C1 segment of cervical spinal cord (tissue), 14 donors: ENCODE measurements around the gene DCST2.

ENCODE experiments used
- DNase-seq, 14 donors: peaks; one replicate each; lab custom pipeline; 2025; lab: John Stamatoyannopoulos, UW

The DCST2 gene

DNA sequence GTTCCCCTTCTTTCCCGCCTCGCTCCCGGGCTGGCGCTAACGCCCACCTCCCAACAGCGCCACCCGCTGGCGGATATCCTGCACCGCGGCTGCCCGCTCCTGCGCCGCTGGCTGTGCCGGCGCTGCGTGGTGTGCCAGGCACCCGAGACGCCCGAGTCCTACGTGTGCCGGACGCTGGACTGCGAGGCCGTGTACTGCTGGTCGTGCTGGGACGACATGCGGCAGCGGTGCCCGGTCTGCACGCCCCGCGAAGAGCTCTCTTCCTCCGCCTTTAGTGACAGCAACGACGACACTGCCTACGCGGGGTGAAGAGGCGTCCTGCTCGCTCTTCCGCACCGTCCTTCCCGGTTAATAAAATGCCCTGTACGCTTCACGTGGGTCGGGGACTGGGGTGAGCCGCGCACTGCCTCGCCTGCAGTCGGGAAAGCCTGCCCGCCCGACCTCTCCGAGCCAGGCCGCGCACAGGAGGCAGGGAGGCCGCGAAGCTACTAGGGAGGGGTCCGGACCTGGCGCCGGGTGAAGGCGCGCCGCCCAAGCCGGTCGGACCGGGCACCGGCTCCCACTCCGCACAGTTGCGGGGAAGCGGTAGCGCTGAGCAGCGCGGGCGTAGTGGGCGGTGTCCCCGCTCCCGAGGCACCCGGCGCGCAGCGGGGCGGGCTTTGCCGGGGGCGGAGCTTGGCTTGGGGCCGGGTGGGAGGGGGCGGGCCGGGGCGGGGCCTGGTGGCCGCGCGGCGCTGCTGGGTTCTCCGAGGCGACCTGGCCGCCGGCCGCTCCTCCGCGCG, 17.2 kb upstream of the DCST2 start, which contains the start of gene ADAM15:
ADAM15 (plus strand) TSS at position 757 of the 782 bp plus-strand sequence. CDS start 71 bp downstream, outside the sequence.
- DNase-seq: peak; percentile 11 to 87 (median 68)

DNA sequence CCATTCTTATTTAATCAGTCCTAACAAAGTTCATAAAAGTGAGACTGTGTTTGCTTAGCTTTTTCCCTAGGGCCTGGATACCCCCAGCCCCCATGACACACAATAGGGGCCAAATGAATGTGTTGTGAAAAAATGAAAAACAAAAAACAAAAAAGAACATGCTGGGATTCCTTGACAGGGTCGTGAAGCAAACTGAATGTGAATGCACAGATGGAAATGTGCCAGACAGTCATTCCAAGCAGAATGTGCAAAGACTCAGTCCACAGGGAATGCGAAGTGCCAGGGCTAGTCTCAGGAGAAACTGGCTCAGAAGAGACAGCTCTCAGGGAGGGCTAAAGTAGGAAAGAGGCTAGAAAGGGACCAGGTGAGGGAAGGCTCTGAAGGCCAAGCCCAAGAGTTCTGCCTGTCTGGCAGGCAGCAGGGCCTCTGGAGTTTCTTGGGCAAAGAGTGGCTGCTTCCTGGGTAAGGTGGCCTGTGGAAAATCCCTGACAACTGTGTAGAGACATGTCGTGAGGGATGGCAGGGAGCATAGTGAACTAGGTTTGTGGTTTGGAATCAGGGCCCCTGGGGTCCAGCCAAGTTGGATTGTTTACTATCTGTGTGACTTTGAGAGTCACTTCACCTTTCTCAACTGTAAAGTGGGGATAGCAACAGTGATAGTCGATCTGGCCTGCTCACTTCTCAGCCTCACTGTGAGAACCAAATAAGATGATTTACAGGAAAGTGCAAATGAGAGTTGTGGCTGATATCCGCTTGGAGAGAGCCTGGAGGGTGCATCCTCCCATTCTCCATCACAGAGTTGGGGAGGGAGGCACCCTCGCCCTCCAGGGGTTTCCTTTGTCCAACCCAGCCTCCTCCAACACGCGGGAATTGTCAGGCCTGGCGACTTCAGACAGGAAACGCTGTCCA, 16.3 kb upstream of the DCST2 start:
- DNase-seq: peak in 1 of 14 donors; percentile 38

DNA sequence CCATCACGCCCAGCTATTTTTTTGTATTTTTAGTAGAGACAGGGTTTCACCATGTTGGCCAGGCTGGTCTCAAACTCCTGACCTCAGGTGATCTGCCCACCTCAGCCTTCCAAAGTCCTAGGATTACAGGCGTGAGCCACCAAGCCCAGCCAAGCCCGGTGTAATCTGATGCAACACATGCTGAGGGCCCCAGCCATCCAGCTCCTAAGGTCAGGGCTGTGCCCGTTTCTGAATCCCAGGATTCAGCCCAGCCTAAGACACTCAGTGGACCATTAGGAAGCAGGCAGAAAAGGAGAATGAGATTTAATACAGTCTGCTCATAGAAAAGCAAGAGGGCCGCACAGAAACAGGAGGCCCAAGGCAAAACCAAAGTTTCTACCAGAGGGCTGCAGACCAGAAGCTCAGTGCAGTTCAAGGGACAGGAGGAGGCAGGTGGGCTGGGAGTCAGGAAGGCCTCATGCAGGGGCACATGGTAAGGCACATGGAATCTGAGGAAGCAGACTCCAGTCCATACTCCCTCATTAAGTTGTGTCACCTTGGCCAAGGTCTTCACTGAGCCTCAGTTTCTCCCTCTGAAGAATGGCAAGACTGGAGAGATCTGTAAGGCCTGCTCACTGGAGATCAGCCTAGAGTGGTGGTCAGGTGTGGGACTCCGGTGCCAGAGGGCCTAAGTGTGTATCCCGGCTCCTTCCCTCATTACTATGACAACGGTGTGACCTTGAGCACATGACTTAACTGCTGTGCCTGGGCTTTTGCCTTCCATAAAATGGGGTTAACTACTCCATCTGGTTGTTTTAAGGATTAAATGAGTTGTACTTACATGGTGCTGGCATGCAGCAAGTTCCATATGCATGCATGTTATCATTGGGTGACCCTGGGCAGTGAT, 15.1 kb upstream of the DCST2 start:
- no peak for DNase-seq

DNA sequence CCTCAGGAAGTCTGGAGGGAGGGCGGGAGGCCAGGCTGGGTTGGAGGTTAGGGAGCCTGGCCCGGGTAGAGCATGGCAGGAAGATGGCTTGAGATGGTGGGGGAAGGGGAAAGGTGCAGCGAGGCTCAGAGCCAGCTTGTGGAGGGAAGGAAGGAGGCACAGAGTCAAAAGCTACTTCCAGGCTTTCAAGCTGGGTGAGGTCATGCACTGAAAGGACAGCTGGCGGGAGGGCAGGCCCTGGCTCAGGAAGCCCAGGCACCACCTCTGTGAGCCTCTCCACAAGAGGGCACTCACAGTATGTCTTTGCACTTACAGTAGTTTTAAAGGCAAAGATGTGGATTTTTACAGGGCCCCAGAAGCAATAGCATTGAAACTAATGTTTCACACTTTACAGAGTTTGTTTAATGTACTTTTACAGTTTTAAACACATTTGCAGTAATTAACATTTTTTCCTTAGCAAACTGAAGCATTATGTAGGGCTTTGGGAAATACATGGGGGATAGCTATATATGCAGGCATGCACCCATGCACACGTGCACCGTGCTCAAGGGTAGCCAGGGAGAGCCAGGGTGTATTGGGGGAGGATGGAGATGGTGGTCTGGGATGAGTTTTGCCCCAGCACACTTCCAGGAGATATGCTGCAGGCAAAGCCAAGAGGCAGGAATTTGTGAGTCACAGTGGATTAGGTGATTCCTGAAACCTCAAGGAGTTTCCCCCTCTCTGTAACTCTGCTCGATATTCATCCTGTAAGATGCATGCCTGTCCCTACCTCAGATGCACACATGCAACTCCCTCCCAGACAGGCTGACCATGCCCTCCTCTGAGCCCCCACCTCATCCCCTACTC, 11.5 kb upstream of the DCST2 start:
- peak in 10 of 14 donors; percentile 14 to 72 (median 43) for DNase-seq

DNA sequence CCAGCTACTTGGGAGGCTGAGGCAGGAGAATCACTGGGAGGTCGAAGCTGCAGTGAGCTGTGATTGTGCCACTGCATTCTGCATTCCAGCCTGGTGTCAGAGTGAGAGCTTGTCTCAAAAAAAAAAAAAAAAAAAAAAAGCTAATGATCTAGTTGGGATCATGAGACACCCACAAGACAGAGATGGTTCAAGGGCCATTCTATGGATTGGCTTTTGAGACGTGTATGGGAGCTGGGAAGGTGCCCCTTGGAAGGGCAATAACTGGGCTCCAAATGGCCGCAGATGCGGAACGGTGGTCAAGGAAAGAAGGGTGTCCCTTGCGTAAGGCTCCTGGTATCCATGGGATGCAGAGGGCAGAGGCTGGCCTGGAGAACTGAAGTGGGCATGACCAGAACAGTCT, 10.8 kb upstream of the DCST2 start:
- DNase-seq: no peak

DNA sequence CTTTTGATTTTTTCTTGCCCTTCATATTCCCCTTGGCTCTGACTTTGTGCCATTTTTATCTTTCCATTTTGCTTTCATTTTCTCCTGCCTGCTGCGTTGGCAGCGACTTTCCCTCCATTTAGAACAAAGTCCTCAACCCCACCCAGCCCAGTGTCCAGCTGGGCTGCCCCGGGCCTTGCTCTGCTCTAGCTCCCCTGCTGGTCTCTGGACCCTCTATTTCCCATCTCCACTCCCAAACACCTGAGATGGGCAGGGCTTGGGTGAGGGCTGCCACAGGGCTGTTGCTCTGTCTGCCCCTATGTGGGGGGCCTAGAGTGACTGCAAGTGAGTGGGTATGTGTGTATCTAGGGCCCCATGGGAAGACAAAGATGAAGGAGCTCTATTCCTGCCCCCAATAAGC, 10.2 kb upstream of the DCST2 start:
- no peak for DNase-seq

DNA sequence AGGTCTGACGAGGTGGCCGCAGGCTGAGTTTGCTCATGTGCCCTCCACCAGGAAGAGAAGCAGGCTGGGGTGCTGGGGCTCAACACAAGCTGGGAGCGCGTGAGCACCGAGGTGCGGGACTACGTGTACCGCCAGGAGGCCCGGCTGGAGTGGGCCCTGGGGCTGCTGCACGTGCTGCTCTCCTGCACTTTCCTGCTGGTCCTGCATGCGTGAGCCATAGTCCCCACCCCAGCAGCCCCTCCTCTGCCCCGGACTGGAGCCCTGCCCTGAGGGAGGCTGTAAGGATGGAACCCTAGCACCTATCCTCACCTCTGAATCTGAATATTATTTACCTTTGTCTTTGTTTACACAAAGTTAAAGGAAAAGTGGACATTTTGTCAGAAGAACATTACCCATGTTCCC, 9.7 kb upstream of the DCST2 start:
- no peak for DNase-seq

DNA sequence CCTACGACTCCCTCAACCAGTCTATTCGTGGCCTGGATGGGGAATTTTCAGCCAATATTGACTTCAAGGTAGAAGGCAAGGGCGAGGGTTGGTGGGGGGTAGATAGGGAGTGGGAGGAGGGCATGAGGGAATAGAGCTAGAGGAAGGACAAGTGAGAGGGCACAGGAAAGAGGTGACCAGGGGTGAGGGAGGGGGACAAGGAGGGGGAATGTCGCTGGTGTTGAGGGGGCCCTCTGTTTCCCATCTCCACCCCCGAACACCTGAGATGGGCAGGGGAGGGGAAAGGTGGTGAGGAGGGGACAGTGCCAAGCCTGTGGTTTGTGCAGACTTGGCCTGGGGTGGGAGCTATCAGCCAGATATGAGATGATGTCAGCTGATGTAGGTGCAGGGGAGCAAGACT, 9.2 kb upstream of the DCST2 start:
- no peak for DNase-seq

DNA sequence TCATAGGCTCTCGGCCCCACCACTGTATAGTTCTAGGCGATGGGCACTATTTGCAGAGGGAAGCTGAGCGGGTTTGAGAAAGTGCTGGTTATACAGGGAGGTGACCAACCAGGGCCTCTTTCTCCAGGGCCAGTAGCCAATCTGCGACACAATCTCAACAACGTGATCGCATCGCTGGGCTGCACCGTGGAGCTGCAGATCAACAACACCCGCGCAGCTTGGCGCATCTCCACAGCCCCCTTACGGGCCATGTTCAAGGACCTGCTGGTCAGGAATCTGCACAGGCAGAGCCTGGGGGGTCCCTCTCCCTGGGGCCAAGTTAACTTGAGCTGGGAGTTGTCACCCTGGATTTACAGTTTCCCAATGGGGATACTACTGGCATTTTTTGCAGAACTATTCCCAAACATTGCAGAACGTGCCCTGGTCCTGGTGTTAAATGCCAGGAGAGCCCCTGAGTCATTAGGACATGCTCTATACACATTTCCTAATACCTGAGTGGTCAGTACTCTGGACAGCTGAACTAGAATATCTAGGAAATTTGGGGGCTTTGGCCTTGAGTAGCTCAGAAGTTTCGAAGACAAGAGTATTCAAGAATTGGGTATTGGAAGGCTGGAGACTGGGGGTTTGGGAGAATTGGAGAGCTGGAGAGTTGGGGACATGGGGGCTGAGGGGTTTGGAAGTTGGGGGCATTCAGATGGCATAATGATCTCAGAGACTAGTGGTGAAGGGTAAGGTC, 6.9 kb upstream of the DCST2 start:
- no peak for DNase-seq

DNA sequence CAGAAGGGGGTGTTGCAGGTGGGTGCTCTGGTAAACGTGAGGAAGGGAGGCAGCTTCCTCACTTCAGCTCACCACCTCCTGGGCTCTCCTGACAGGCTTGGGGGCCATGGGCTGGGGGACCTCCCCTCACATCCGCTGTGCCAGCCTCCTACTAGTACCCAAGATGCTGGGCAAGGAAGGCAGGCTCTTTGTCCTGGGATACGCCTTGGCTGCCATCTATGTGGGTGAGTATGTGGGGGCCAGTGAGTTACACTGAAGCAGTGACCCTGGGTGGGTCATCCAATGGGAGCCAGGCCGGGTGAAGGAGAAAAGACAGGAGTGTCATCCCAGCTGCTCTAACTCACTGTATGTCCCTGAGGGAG, 5.7 kb upstream of the DCST2 start:
- no peak for DNase-seq

DNA sequence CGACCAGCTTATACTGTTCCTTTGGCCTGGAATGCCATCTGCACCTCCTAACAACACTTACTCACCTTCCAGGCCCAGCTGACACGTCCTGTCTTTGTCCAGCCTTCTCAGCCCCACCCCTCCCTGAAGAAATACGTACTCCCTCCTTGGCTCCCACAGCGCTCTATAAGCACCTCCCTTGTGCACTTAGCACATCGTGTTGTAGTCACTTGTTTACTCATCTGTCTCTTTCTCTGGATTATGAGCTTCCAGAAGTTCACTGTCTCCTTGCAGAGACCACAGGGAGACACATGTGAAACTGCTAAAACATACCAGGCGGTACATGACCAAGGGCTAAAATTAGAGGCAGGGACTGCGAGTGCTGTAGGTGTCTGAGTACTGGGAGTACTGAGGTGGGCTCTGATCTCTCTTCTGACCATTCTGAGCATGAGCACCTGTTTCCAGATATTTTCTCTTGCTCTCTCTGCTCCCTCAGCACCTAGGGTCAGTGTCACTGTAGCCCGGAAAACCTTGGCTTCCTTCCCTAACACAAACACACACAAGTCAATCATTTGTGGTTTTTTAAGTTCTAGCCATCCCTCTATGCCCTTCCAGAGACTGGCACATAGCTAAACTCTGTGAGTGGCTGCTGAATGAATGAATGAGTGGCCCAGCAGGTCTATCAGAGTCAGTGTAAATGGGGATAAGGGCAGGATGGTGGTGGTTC, 5.2 kb upstream of the DCST2 start:
- DNase-seq: no peak

DNA sequence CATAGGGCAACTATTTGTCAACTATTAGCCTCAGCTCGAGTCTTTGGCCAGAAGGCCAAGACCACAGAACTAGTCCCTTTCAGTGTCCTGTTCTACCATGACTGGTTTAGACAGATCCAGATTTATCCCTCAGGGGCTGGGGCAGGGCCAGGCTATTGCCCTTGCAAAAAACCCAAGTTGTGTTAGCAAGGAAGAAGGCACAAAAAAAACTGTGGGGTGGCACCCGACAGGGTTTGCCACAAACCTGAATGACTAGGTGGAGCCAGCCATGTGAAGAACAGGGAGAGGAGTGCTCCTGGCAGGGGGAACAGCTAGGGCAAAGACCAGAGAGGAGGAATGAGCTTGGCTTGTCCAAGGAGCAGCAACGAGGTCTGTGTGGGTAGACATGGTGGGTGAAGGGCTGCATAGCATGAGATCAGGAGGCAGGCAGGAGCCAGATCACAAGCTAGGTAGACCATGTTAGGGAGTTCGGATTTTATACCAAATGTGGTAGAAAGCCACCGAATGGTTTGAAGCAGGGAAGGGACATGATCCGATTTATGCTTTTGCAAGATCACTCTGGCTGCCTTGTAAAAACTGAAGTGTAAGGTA, 4.4 kb upstream of the DCST2 start:
- DNase-seq: no peak

DNA sequence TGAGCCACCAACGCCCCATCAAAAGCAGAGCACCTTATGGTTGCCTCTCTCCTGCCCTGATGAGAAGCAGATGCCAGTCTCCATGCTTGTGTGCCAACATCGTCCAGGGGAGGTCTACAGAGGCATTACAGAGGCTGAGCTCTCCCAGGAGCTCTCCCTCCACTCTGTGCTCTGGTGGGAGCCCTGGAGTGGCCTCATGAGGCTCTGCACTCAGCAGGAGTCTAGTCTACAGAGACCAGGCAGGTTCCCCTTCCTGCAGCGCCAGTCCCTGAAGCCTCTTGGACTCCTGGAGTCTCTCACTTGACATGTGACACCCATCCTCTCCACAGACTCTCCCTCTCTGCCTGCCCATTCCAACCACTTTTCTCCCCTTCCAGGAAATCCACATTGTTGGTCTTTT, 3.5 kb upstream of the DCST2 start:
- DNase-seq: no peak

DNA sequence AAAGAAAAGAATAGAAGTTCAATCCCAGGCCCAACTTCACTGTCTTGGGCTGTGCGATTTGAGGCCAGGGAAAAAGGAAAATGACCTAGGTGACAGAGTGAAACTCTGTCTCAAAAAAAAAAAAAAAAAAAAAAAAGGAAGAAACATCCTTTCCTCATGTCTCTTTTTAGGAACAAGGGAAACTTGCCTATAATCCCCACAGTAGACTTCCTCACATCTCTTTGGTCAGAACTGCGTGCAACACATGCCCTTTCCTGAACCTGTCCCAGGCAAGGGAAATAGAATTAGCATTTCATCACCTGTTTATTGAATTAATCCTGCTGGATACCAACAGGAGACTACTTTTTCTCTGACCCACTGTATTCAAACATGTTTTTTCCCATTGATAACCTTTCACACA, 2.4 kb upstream of the DCST2 start:
- DNase-seq: no peak

DNA sequence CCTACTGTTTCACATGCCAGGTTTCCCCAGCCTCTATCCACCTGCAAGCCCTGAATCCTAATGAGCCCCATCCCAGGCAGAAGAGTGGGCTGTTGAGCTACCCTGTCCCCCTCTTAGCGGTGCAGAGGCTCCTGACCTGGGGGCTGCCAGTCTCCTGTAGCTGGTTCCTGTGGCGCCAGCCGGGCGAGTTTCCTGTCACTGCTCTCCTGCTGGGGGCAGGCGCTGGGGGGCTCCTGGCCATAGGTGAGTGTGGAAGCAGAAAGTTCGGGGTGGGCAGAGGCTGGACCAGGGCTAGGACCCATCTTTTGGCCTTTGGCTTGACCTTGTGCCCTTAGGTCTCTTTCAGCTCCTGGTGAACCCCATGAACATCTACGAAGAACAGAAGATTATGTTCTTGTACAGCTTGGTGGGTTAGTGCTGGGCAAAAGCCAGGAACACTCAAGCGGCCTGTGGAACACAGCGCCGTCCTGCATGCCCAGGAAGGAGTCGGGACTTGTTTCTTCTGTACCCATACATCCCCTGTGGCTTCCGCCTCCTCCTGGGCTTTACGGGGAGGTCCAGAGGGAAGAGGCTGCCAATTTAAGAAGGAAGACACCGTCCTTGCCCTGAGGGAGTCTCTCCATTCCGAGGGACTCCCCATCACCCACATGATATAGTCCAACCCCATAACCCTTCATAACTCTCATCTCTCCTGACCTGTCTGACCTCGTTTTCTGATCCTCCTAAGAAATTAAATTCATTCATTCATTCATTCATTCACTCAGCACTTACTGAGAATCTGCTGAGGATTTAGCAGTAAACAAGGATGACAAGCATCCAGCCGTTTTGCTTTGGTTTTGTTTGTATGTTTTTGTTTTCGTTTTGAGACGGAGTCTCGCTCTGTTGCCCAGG, 982 bp upstream of the DCST2 start:
- DNase-seq: no peak

DNA sequence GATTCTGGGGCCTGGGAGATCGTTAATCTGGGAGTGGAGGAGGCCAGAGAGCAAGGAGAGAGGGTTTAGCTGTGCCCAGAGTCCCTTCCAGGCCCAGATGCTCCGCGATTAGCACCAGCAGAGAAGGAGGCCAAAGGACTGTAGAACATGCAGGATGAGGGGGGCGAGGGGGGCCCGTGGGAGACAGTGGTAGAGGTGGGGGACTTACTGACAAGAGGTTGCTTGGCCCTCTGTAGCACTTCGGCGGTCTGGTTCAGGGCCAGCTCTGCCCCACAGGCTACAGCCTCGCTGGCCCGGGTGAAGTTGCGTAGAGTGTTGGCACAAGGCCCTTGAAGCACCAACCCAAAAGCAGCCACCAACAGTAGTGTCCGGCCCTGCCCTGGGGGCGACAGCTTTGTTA, 695 bp downstream of the DCST2 start:
- no peak for DNase-seq

DNA sequence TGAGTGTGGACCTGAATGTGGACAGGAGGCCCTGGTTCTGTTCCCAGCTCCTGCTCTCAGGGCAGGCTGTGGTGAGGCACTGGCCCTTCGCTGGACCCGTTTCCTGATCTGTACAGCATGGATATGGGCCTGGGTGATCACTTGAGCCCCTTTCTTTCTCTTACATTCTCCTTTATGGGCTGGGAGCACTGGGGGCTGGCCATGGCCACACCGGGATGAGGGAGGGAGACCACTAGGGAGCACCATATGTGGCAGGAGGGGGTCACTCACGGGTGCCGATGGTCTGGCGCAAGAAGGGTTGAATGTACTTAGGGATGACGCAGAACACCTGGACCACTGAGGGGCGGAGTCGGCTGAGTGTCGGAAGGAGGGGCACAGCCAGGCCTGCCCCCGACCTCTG, 2.7 kb downstream of the DCST2 start:
- DNase-seq: no peak

DNA sequence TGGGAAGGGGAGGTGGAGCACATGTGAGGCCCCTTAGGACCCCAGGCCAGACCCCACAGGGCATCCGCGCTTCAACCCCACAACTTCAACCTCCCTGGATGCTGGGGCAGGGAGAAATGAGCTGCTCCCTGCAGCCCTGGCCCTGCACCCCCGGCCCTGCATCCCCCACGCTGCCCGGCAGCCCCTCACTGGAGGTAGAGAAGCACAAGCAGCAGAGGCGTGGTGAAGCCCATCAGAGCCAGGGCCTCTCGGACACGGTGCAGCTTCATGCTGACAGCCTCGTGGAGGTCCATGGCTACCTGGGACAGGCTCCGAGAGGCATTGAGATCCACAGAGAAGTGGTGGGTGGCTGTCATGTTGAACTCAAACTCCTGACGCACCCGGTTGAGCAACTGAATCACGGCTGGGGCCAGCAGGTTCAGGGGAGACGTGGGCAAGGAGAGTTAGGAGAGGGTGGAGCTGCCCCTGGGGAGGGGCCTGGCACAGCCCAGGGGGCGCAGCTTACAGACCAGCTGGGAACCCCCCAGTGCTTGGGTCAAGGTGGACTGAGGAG, 3.3 kb downstream of the DCST2 start:
- no peak for DNase-seq
